GM12878 (cell line): Measurements from ENCODE around the gene ZSWIM3. TPM values are rescaled to one million over a fixed set of nuclear protein-coding genes. Genes with fewer than 3 reads are reported as not detected.
A peak's percentile ranks its signal among the peaks of the same experiment; 100 is the strongest.

Experiments
- BRCA1 ChIP-seq: IDR thresholded peaks from 2 replicates; pipeline ENCODE4 v1.6.1; 2011; ENCODE audit warnings: low read depth, low read length, improper control_type of control experiment
- CBX3 ChIP-seq: fragments of 200-600 bp; sonication (generic); IDR thresholded peaks from 2 replicates; pipeline ENCODE4 v1.6.1; 2016; ENCODE audit warnings: low read depth, borderline replicate concordance
- CEBPB ChIP-seq, 2 experiments: fragments of 150-350 bp in 1 of 2; IDR thresholded peaks; 2 replicates each; pipeline ENCODE4 v1.6.1; 2012 to 2014; ENCODE audit warnings: low read depth in 2 of 2, low read length in 2 of 2, borderline replicate concordance in 1 of 2, inconsistent platforms in 1 of 2
- CHD1 ChIP-seq: IDR thresholded peaks from 2 replicates; pipeline ENCODE4 v1.6.1; 2012; ENCODE audit warnings: low read depth, low read length, improper control_type of control experiment
- EGR1 ChIP-seq, 2 experiments: IDR thresholded peaks; 1 replicate in 1 of 2; 2 replicates in 1 of 2; pipeline ENCODE4 v1.6.1; 2011 to 2012; ENCODE audit warnings: low read depth in 2 of 2, low read length in 2 of 2, borderline replicate concordance in 1 of 2, mild to moderate bottlenecking in 1 of 2, moderate library complexity in 1 of 2
- ESRRA ChIP-seq: IDR thresholded peaks from 2 replicates; pipeline ENCODE4 v1.6.1; 2012; ENCODE audit warnings: mild to moderate bottlenecking, low read length, improper control_type of control experiment
- ETV6 ChIP-seq, 2 experiments: fragments of 450-650 bp in 1 of 2; IDR thresholded peaks in 1 of 2; conservative IDR thresholded peaks in 1 of 2; 2 replicates each; pipeline ENCODE4 v1.6.1; 2014; ENCODE audit warnings: antibody characterized with exemption in 1 of 2, borderline replicate concordance in 1 of 2, low read depth in 1 of 2, mild to moderate bottlenecking in 1 of 2, moderate library complexity in 1 of 2
- HDAC2 ChIP-seq: fragments of 200-600 bp; sonication (generic); IDR thresholded peaks from 2 replicates; pipeline ENCODE4 v1.6.1; 2017
- IRF4 ChIP-seq: IDR thresholded peaks from 2 replicates; pipeline ENCODE4 v1.6.1; 2011; ENCODE audit warnings: low read depth, low read length
- JUNB ChIP-seq: IDR thresholded peaks from 2 replicates; pipeline ENCODE4 v1.6.1; 2016; ENCODE audit warnings: antibody characterized with exemption, mild to moderate bottlenecking
- MTA2 ChIP-seq: fragments of 450-650 bp; IDR thresholded peaks from 2 replicates; pipeline ENCODE4 v1.6.1; 2016; ENCODE audit warnings: low read depth, mild to moderate bottlenecking, moderate library complexity
- MYB ChIP-seq: fragments of 150-350 bp; IDR thresholded peaks from 2 replicates; pipeline ENCODE4 v1.6.1; 2014; ENCODE audit warnings: mild to moderate bottlenecking, low read depth, low read length, borderline replicate concordance
- NFYB ChIP-seq: IDR thresholded peaks from 2 replicates; pipeline ENCODE4 v1.6.1; 2011; ENCODE audit warnings: low read depth, mild to moderate bottlenecking, low read length, improper control_type of control experiment, moderate library complexity; ENCODE audit not compliant: insufficient read depth
- PAX5 ChIP-seq: IDR thresholded peaks from 2 replicates; pipeline ENCODE4 v1.6.1; 2011; ENCODE audit warnings: low read depth, low read length, borderline replicate concordance
- RB1 ChIP-seq: fragments of 450-650 bp; formaldehyde crosslinking; IDR thresholded peaks from 2 replicates; pipeline ENCODE4 v1.6.1; 2017; ENCODE audit warnings: mild to moderate bottlenecking, borderline replicate concordance
- SPI1 ChIP-seq: IDR thresholded peaks from 2 replicates; pipeline ENCODE4 v1.6.1; 2011; ENCODE audit warnings: low read depth, mild to moderate bottlenecking, low read length, moderate library complexity, borderline replicate concordance; ENCODE audit not compliant: insufficient read depth
- TCF3 ChIP-seq: IDR thresholded peaks from 2 replicates; pipeline ENCODE4 v1.6.1; 2012; ENCODE audit warnings: low read depth, mild to moderate bottlenecking, low read length, borderline replicate concordance; ENCODE audit not compliant: insufficient read depth
- ZBED1 ChIP-seq: IDR thresholded peaks from 2 replicates; pipeline ENCODE4 v1.6.1; 2016; ENCODE audit warnings: borderline replicate concordance
- ZZZ3 ChIP-seq: IDR thresholded peaks from 2 replicates; pipeline ENCODE4 v1.6.1; 2011; ENCODE audit warnings: low read depth; ENCODE audit not compliant: control insufficient read depth, insufficient read length
- polyA plus RNA-seq, 11 experiments: library from polyadenylated mRNA; depleted of rRNA in 4 of 11; unstranded in 6 of 11; stranded (reverse) in 5 of 11; fragments of >200 nt; fragmentation: Nextera tagmentation in 4 of 11; fragmentation: Illumina TruSeq in 1 of 11; extraction: Ambion mirVana in 4 of 11; extraction: Trizol in 1 of 11; gene quantifications; 1 replicate in 1 of 11; 2 replicates in 10 of 11; pipeline versions ENCODE4 v1.2.1 to v1.2.3, GENCODE V29; 2011 to 2016; ENCODE audit warnings: inconsistent platforms in 2 of 11, missing spikeins in 2 of 11, low read depth in 1 of 11
- total RNA-seq, 4 experiments: library from RNA; depleted of rRNA in 3 of 4; stranded (reverse); fragments of >200 nt in 3 of 4; fragmentation: Illumina TruSeq in 1 of 4; extraction: Trizol in 1 of 4; gene quantifications; 2 replicates each; pipeline versions ENCODE4 v1.2.1 to v1.2.3, GENCODE V29; 2013 to 2021
- TF ChIP-seq, protein P1 (sequence below): fragments of 450-650 bp; IDR thresholded peaks from 2 replicates; pipeline ENCODE4 v1.6.1; 2017; ENCODE audit warnings: low read depth, mild to moderate bottlenecking, moderate library complexity
- TF ChIP-seq, protein P2 (sequence below): IDR thresholded peaks from 2 replicates; pipeline ENCODE4 v1.6.1; 2012; ENCODE audit warnings: mild to moderate bottlenecking, low read depth, low read length
- TF ChIP-seq, protein P3 (sequence below): IDR thresholded peaks from 2 replicates; pipeline ENCODE4 v1.6.1; 2011; ENCODE audit warnings: low read depth, low read length, improper control_type of control experiment, borderline replicate concordance
- TF ChIP-seq, protein P4 (sequence below): fragments of 450-650 bp; IDR thresholded peaks from 2 replicates; pipeline ENCODE4 v1.6.1; 2014; ENCODE audit warnings: mild to moderate bottlenecking

The ZSWIM3 gene
- total and polyA plus RNA-seq, 10 of the 15 experiments (the other 5 are each of a cell fraction or from before 2014, with no cell fraction given): 1.6 to 5.1 (median 4.2) TPM

DNA sequence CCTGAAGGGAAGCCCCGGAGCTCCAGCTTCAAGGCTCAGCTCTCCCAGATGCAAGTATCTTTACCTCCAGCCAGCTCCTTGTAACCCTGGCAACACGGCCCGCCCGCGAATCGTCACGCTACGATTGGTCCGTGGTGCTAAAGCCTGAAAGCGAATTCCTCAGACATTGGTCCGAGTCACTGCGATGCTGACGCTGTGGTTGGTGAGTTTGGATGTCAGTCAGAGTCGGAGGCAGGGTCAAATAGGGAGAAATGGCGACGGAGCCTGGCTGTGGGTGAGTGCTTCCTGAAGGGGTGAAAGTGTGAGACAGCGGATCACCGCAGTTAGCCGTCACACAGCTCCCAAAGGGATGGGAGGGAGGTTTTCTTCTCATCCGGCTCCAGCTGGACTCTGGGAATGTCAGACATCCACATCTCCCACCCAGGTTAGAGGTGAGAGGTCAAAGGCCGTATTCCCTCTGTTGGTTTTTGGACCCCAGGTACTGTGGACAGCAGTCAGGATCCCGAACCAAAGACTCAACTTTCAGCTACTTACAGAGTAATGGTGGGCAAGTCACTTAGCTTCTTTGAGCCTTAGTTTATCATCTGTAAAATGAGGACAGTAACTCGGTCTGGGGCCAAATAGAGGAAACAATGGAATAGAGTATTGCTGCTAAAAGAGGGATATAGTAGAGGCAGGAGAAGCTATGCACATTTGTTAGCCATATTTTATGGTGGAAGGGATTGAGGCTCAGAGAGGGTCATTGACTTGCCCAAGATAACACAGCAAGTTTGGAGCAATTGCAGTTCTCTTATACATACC lies 23.8 kb downstream of the ZSWIM3 start, which contains the start of gene ZSWIM1 (continued):
- no peak for TF ChIP-seq MYB
- TF ChIP-seq, protein P1, sequence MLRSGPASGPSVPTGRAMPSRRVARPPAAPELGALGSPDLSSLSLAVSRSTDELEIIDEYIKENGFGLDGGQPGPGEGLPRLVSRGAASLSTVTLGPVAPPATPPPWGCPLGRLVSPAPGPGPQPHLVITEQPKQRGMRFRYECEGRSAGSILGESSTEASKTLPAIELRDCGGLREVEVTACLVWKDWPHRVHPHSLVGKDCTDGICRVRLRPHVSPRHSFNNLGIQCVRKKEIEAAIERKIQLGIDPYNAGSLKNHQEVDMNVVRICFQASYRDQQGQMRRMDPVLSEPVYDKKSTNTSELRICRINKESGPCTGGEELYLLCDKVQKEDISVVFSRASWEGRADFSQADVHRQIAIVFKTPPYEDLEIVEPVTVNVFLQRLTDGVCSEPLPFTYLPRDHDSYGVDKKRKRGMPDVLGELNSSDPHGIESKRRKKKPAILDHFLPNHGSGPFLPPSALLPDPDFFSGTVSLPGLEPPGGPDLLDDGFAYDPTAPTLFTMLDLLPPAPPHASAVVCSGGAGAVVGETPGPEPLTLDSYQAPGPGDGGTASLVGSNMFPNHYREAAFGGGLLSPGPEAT: peak; percentile 67
- TF ChIP-seq, protein P2, sequence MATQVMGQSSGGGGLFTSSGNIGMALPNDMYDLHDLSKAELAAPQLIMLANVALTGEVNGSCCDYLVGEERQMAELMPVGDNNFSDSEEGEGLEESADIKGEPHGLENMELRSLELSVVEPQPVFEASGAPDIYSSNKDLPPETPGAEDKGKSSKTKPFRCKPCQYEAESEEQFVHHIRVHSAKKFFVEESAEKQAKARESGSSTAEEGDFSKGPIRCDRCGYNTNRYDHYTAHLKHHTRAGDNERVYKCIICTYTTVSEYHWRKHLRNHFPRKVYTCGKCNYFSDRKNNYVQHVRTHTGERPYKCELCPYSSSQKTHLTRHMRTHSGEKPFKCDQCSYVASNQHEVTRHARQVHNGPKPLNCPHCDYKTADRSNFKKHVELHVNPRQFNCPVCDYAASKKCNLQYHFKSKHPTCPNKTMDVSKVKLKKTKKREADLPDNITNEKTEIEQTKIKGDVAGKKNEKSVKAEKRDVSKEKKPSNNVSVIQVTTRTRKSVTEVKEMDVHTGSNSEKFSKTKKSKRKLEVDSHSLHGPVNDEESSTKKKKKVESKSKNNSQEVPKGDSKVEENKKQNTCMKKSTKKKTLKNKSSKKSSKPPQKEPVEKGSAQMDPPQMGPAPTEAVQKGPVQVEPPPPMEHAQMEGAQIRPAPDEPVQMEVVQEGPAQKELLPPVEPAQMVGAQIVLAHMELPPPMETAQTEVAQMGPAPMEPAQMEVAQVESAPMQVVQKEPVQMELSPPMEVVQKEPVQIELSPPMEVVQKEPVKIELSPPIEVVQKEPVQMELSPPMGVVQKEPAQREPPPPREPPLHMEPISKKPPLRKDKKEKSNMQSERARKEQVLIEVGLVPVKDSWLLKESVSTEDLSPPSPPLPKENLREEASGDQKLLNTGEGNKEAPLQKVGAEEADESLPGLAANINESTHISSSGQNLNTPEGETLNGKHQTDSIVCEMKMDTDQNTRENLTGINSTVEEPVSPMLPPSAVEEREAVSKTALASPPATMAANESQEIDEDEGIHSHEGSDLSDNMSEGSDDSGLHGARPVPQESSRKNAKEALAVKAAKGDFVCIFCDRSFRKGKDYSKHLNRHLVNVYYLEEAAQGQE: 0 out of 2 replicates have a peak, but pooled peaks have one; percentile 14
- TF ChIP-seq IRF4: no peak
- no peak for TF ChIP-seq EGR1 (IDR thresholded peaks at IDR 0.05; ENCODE audit: borderline replicate concordance in 1 of 2, low read depth in 2 of 2, low read length in 2 of 2)
- TF ChIP-seq RB1: peak; percentile 39; the same call in 1 of the 2 replicates
- TF ChIP-seq, protein P3, sequence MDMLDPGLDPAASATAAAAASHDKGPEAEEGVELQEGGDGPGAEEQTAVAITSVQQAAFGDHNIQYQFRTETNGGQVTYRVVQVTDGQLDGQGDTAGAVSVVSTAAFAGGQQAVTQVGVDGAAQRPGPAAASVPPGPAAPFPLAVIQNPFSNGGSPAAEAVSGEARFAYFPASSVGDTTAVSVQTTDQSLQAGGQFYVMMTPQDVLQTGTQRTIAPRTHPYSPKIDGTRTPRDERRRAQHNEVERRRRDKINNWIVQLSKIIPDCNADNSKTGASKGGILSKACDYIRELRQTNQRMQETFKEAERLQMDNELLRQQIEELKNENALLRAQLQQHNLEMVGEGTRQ: no peak
- TF ChIP-seq CHD1: no peak
- no peak for TF ChIP-seq JUNB
- no peak for TF ChIP-seq CBX3
- no peak for TF ChIP-seq CEBPB (IDR thresholded peaks at IDR 0.05; ENCODE audit: borderline replicate concordance in 1 of 2, low read depth in 2 of 2, low read length in 2 of 2)
- no peak for TF ChIP-seq HDAC2
- TF ChIP-seq, protein P4, sequence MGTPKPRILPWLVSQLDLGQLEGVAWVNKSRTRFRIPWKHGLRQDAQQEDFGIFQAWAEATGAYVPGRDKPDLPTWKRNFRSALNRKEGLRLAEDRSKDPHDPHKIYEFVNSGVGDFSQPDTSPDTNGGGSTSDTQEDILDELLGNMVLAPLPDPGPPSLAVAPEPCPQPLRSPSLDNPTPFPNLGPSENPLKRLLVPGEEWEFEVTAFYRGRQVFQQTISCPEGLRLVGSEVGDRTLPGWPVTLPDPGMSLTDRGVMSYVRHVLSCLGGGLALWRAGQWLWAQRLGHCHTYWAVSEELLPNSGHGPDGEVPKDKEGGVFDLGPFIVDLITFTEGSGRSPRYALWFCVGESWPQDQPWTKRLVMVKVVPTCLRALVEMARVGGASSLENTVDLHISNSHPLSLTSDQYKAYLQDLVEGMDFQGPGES: peak; percentile 95
- TF ChIP-seq BRCA1: no peak
- TF ChIP-seq SPI1: no peak
- TF ChIP-seq TCF3: no peak
- no peak for TF ChIP-seq ETV6 (conservative IDR thresholded peaks at IDR 0.05 in 1 of 2, IDR thresholded peaks at IDR 0.05 in 1 of 2; ENCODE audit: borderline replicate concordance in 1 of 2, low read depth in 1 of 2)
- TF ChIP-seq ZZZ3: no peak
- TF ChIP-seq ESRRA: no peak
- TF ChIP-seq MTA2: peak; percentile 86
- TF ChIP-seq ZBED1: no peak
- TF ChIP-seq PAX5: no peak
- peak; percentile 93 for TF ChIP-seq NFYB
